ENCODE measurements around the gene ETFDH.
"Not testable (repeated sequence)": the region's sequence is repeated elsewhere in the genome, so short reads cannot be mapped to it uniquely, and the experiment has no call there.

The ETFDH gene

DNA sequence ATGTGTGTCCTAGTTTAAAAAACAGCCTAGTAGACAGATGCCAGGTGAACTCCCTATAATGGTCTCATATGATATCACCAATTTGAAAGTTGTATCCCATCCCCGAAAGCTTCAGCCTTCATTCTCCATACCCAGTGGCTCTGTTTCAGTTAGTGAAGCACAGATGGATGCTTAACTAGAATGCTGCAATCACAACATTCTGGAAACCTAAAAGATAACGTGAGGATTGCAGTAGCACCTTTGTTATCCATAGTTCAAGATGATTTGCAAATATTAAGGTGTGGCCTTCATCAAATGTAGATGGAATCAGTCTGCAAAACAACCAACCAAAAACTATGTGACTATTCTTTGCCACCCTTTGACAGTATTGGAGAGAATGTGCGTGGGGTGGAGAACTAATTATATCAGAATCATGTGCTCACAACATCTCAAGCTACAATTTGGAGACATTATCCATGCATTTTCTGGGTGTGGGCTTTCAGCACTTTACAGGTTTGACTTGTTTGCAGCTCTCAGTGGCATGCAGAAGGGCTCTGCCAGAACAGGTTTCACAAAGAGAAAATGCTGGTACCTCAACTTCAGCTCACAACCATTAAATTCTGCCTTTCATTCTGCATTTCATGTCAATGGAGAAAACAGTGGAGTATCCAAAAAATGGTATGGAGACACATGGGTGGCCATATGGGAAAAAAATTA is 69.4 kb downstream of the ETFDH start:
- no peaks in the 10 kb centered on the region for H4K20me1 ChIP-seq (ENCODE audit: insufficient read depth, low read length, poor library complexity, severe bottlenecking)
- no peaks in the 10 kb centered on the region for H3F3A ChIP-seq (ENCODE audit: low read depth)
- H3K4me3 ChIP-seq (ENCODE audit: low read length, poor library complexity, severe bottlenecking): no peak overlapping the region
- H3K9ac ChIP-seq (ENCODE audit: low read depth, low read length, poor library complexity, severe bottlenecking): no peak overlapping the region
- H3K36me3 ChIP-seq (ENCODE audit: insufficient read depth, low read length): no peaks in the 10 kb centered on the region
- no peaks in the 10 kb centered on the region for H3K27me3 ChIP-seq (ENCODE audit: insufficient read depth, low read length, poor library complexity, severe bottlenecking)
- no peaks in the 10 kb centered on the region for H3K4me1 ChIP-seq (ENCODE audit: insufficient read depth, low read length, poor library complexity, severe bottlenecking)
- no peaks in the 10 kb centered on the region for H3K79me2 ChIP-seq (ENCODE audit: insufficient read depth, low read length)
- H3K9me3 ChIP-seq (ENCODE audit: insufficient read depth, low read depth, low read length): no peaks in the 10 kb centered on the region
- no peak overlapping the region for H2AFZ ChIP-seq (ENCODE audit: low read length)
- TF ChIP-seq, protein P1, sequence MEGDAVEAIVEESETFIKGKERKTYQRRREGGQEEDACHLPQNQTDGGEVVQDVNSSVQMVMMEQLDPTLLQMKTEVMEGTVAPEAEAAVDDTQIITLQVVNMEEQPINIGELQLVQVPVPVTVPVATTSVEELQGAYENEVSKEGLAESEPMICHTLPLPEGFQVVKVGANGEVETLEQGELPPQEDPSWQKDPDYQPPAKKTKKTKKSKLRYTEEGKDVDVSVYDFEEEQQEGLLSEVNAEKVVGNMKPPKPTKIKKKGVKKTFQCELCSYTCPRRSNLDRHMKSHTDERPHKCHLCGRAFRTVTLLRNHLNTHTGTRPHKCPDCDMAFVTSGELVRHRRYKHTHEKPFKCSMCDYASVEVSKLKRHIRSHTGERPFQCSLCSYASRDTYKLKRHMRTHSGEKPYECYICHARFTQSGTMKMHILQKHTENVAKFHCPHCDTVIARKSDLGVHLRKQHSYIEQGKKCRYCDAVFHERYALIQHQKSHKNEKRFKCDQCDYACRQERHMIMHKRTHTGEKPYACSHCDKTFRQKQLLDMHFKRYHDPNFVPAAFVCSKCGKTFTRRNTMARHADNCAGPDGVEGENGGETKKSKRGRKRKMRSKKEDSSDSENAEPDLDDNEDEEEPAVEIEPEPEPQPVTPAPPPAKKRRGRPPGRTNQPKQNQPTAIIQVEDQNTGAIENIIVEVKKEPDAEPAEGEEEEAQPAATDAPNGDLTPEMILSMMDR (conservative IDR thresholded peaks at IDR 0.05; ENCODE audit: low read length): no peak
- TF ChIP-seq EZH2phosphoT487 (IDR thresholded peaks at IDR 0.05; ENCODE audit: borderline replicate concordance): no peak
- H3K4me2 ChIP-seq (ENCODE audit: low read depth, low read length, poor library complexity, severe bottlenecking): no peak overlapping the region
- H3K9me2 ChIP-seq (replicated peaks; ENCODE audit: low read depth, low read length): no peaks in the 10 kb centered on the region

DNA sequence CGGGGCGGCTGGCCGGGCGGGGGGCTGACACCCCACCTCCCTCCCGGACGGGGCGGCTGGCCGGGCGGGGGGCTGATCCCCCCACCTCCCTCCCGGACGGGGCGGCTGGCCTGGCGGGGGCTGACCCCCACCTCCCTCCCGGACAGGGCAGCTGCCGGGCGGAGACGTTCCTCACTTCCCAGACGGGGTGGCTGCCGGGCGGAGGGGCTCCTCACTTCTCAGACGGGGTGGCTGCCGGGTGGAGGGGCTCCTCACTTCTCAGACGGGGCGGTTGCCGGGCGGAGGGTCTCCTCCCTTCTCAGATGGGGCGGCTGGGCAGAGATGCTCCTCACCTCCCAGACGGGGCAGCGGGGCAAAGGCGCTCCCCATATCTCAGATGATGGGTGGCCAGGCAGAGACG is 74.4 kb downstream of the ETFDH start:
- H4K20me1 ChIP-seq (ENCODE audit: insufficient read depth, low read length, poor library complexity, severe bottlenecking); H3K79me2 ChIP-seq (ENCODE audit: insufficient read depth, low read length); H3K27me3 ChIP-seq (ENCODE audit: insufficient read depth, low read length, poor library complexity, severe bottlenecking); H3F3A ChIP-seq (ENCODE audit: low read depth); H3K9me3 ChIP-seq (ENCODE audit: insufficient read depth, low read depth, low read length); H3K4me3 ChIP-seq (ENCODE audit: low read length, poor library complexity, severe bottlenecking); H3K9ac ChIP-seq (ENCODE audit: low read depth, low read length, poor library complexity, severe bottlenecking); H2AFZ ChIP-seq (ENCODE audit: low read length); H3K4me1 ChIP-seq (ENCODE audit: insufficient read depth, low read length, poor library complexity, severe bottlenecking); H3K36me3 ChIP-seq (ENCODE audit: insufficient read depth, low read length); H3K4me2 ChIP-seq (ENCODE audit: low read depth, low read length, poor library complexity, severe bottlenecking); H3K9me2 ChIP-seq (replicated peaks; ENCODE audit: low read depth, low read length): not testable (repeated sequence)

DNA sequence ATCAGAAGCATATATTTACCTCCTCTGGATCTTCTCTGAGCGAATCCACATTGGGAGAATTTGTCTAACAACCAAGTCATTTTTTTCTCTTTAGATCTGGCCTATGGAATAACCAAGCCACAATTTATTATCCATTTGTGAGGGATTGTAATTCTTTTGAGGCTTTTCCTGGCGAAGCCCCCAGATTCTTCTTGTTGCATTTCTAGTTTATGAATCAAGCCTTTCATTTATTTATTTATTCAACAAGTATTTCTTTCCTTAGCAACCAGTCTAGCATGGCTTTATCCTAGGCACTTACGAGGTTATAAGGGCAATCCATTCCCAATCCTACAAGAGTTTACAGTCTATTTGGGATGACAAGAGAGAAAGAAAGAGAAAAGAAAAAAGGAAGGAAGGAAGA is 78.3 kb downstream of the ETFDH start:
- Histone ChIP-seq H3K4me1 (ENCODE audit: insufficient read depth, low read length, poor library complexity, severe bottlenecking) (no peaks in the 10 kb centered on the region), H3K9me2 (replicated peaks; ENCODE audit: low read depth, low read length) (no peaks in the 10 kb centered on the region), H2AFZ (ENCODE audit: low read length) (no peak overlapping the region), H3K27me3 (ENCODE audit: insufficient read depth, low read length, poor library complexity, severe bottlenecking) (no peaks in the 10 kb centered on the region), H4K20me1 (ENCODE audit: insufficient read depth, low read length, poor library complexity, severe bottlenecking) (no peaks in the 10 kb centered on the region), H3K9ac (ENCODE audit: low read depth, low read length, poor library complexity, severe bottlenecking) (no peak overlapping the region), H3K36me3 (ENCODE audit: insufficient read depth, low read length) (no peaks in the 10 kb centered on the region), H3K79me2 (ENCODE audit: insufficient read depth, low read length) (no peaks in the 10 kb centered on the region), H3F3A (ENCODE audit: low read depth) (no peaks in the 10 kb centered on the region), H3K4me2 (ENCODE audit: low read depth, low read length, poor library complexity, severe bottlenecking) (no peak overlapping the region), H3K4me3 (ENCODE audit: low read length, poor library complexity, severe bottlenecking) (no peak overlapping the region), H3K9me3 (ENCODE audit: insufficient read depth, low read depth, low read length) (no peaks in the 10 kb centered on the region)
- TF ChIP-seq, protein P1 (conservative IDR thresholded peaks at IDR 0.05; ENCODE audit: low read length): no peak
- TF ChIP-seq EZH2phosphoT487 (IDR thresholded peaks at IDR 0.05; ENCODE audit: borderline replicate concordance): no peak

Measured in Loucy (cell line).